Chondrocyte (in vitro differentiated cells): Measurements from ENCODE around the gene RASGRP2. TPM values are rescaled to one million over a fixed set of nuclear protein-coding genes. Genes with fewer than 3 reads are reported as not detected.

Experiments used
- DNase-seq: peaks from one replicate; pipeline ENCODE4 v3.0.0; 2021; ENCODE audit warnings: mixed read lengths, low spot score
- H3K27ac Mint-ChIP-seq: one replicate; pipeline ENCODE4 v1.8.0; 2021; ENCODE audit warnings: mild to moderate bottlenecking, moderate library complexity, mixed read lengths; ENCODE audit not compliant: unreplicated experiment
- H3K27me3 Mint-ChIP-seq: 2 replicates; pipeline ENCODE4 v1.8.0; 2021; ENCODE audit warnings: low read depth, mixed read lengths
- H3K36me3 Mint-ChIP-seq: 2 replicates; pipeline ENCODE4 v1.8.0; 2021; ENCODE audit warnings: low read depth, mixed read lengths
- H3K4me1 Mint-ChIP-seq: 2 replicates; pipeline ENCODE4 v1.8.0; 2021; ENCODE audit warnings: low read depth, mild to moderate bottlenecking, mixed read lengths
- H3K4me3 Mint-ChIP-seq: one replicate; pipeline ENCODE4 v1.8.0; 2021; ENCODE audit warnings: mild to moderate bottlenecking, moderate library complexity, mixed read lengths; ENCODE audit not compliant: unreplicated experiment
- H3K9me3 Mint-ChIP-seq: 2 replicates; pipeline ENCODE4 v1.8.0; 2021; ENCODE audit warnings: low read depth, mixed read lengths
- CTCF ChIP-seq: fragments of 200-600 bp; sonication (generic); IDR thresholded peaks from 2 replicates; pipeline ENCODE4 v1.5.0; 2021; ENCODE audit warnings: antibody characterized with exemption, mild to moderate bottlenecking, moderate library complexity
- total RNA-seq: library from RNA; stranded (reverse); gene quantifications from 3 replicates; pipeline ENCODE4 v1.2.1, GENCODE V29; 2021

Gene RASGRP2
- total RNA-seq, 1 donor from 2014 or later, result 11.4 TPM

GRCh38 chr11:64720640-64721358 is 23.1 kb downstream of the RASGRP2 start:
- Mint-ChIP-seq H3K4me1 (no peaks in the 10 kb centered on the region), H3K9me3 (no peaks in the 10 kb centered on the region), H3K4me3 (no peak overlapping the region), H3K27ac (no peak overlapping the region), H3K27me3 (peaks cover 71% of the 10 kb centered on the region), H3K36me3 (no peaks in the 10 kb centered on the region)
- DNase-seq, result peak; percentile 63
- TF ChIP-seq CTCF, result no peak

GRCh38 chr11:64720167-64720566 is 23.8 kb downstream of the RASGRP2 start:
- Mint-ChIP-seq H3K27me3 (peaks cover 72% of the 10 kb centered on the region), H3K27ac (no peak overlapping the region), H3K4me3 (no peak overlapping the region), H3K9me3 (no peaks in the 10 kb centered on the region), H3K36me3 (no peaks in the 10 kb centered on the region), H3K4me1 (no peaks in the 10 kb centered on the region)
- peak; percentile 91 for DNase-seq
- no peak for TF ChIP-seq CTCF

- Mint-ChIP-seq H3K27me3 (peaks cover 79% of the 10 kb centered on the region), H3K36me3 (no peaks in the 10 kb centered on the region), H3K27ac (no peak overlapping the region), H3K4me3 (no peak overlapping the region), H3K4me1 (no peaks in the 10 kb centered on the region), H3K9me3 (no peaks in the 10 kb centered on the region)
- DNase-seq, result peak; percentile 83
- TF ChIP-seq CTCF, result no peak
Observed at GRCh38 chr11:64719406-64719805, 24.5 kb downstream of the RASGRP2 start.

- H3K9me3 Mint-ChIP-seq, result no peaks in the 10 kb centered on the region
- H3K4me3 Mint-ChIP-seq, result no peak overlapping the region
- H3K4me1 Mint-ChIP-seq, result no peaks in the 10 kb centered on the region
- TF ChIP-seq CTCF, result no peak
- no peak for DNase-seq
- peaks cover 81% of the 10 kb centered on the region for H3K27me3 Mint-ChIP-seq
- no peak overlapping the region for H3K27ac Mint-ChIP-seq
- H3K36me3 Mint-ChIP-seq, result no peaks in the 10 kb centered on the region
Observed at GRCh38 chr11:64718780-64719124, 25.2 kb downstream of the RASGRP2 start.

GRCh38 chr11:64718084-64718779 is 25.7 kb downstream of the RASGRP2 start:
- no peaks in the 10 kb centered on the region for H3K9me3 Mint-ChIP-seq

More at GRCh38 chr11:64718084-64718779, 25.7 kb downstream of the RASGRP2 start:
- no peak for TF ChIP-seq CTCF
- DNase-seq, result peak; percentile 70
- Mint-ChIP-seq H3K27ac (no peak overlapping the region), H3K4me3 (no peak overlapping the region), H3K4me1 (no peaks in the 10 kb centered on the region), H3K36me3 (no peaks in the 10 kb centered on the region), H3K27me3 (peaks cover 81% of the 10 kb centered on the region)
